ENCODE data around the gene TMEM127.

Gene TMEM127

DNA sequence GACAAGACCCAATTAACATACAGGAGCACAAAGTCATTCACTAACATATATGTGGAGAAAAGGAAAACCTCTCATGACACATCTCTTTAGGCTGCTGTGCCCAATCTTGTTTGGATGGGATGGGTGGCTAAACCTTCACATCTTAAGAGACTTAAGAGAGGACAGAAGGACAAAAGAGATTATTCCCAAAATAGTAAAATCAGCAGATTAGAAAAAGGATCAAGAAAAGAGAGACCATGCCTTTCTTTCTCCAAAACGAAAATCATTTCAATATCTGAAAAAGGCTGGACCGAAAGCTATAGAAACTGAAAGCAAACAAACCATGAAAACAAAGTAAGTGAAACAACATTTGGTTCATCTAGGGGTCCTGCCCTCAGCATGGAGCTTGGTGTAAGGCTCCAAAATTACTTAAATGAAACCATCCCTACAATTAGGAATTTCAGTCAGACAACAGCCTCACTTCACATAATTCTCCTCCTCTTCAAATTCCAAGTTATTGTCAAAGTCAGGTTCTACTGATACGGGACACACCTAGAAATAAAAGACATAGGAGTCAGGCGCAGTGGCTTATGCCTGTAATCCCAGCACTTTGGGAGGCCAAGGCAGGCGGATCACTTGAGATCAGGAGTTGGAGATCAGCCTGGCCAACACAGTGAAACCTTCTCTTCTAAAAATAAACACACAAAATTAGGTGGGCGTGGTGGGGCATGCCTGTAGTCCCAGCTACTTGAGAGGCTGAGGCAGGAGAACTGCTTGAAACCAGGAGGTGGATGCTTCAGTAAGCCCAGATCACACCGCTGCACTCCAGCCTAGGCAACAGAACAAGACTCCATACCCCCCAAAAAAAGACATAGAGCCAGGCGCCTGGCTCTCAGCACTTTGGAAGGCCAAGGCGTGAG is 62.4 kb downstream of the TMEM127 start:
- DNase-seq: no peak

DNA sequence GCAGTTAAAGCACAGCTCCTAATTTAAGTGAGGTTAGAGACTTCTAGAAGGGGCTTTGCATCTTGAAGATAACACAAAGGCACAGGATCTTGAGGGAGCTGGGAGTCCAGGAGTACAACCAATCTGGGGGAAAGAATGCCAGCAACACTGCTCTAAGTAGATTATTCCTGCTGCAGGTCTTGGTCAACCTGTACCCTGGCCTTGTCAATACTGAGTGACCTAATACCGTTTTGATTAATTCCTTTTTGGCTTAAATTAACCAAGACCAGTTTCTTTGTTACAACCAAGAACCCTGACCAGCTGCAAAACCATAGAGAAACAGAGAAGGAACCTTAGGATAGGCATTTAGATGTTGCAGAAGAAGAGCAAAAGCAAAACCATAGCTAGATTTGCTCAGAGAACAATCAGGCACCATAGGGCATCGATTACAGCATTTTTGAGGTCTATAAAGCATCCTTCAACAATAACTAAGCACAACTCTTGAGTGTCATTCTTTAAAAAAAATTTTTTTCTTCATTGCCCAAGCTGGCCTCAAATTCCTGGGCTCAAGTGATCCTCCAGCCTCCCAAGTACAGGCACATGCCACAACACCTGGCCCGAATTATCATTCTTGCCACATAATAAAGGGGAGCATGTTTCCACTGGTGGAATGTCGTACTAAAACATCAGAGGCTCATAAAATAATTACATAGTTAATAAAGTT is 63.5 kb downstream of the TMEM127 start:
- DNase-seq: no peak

DNA sequence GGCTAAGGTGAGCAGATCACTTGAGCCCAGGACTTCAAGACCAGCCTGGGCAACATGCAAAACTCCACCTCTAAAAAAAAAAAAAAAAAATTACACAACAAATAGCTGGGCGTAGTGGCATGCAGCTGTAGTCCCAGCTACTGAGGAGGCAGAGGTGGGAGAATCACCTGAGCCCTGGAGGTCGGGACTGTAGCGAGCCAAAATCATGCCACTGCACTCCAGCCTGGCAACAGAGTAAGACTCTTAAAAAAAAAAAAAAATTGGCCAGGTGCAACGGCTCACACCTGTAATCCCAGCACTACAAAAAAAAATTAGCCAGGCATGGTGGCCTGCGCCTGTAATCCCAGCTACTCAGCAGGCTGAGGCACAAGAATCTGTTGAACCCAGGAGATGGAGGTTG is 64.5 kb downstream of the TMEM127 start:
- no peak for DNase-seq

DNA sequence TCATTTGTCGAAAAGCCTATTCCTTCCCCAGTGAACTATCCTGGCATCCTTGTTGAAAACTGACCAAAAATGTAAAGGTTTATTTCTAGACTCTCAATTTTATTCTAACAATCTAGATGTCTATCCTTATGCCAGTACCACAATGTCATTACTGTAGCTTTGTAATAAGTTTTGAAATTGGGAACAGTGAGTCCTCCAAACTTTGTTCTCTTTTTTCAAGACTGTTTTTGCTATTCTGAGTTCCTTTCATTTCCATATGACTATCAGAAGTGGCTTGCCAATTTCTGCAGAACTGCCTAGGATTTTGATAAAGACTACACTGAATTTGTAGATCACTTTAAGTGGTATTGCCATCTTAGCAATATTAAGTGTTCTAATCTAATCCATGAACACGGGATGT is 66.9 kb downstream of the TMEM127 start:
- DNase-seq: no peak
